ENCODE measurements around the gene TUBGCP2. TPM values are rescaled to one million over a fixed set of nuclear protein-coding genes. Genes with fewer than 3 reads are reported as not detected.

TUBGCP2 gene
- polyA plus RNA-seq, 3 donors: 25.9 to 78.6 (median 39.3) TPM

GRCh38 chr10:133281084-133281483 lies 27.6 kb downstream of the TUBGCP2 start:
- Histone ChIP-seq H4K20me1 (ENCODE audit: insufficient read depth, low read length) (peaks cover 13% of the 10 kb centered on the region), H3K9ac (ENCODE audit: insufficient read depth, low read length, poor library complexity, severe bottlenecking) (no peak overlapping the region), H3K4me1 (ENCODE audit: control insufficient read depth in 1 of 2, insufficient read depth in 2 of 2, low read length in 2 of 2) (peaks cover 50 to 56% of the 10 kb centered on the region in 2 donors), H2AFZ (ENCODE audit: insufficient read depth, low read depth, low read length, poor library complexity, severe bottlenecking) (no peak overlapping the region), H3K9me3 (replicated peaks in 1 of 2; ENCODE audit: control insufficient read depth in 1 of 2, insufficient read depth in 1 of 2, low read length in 2 of 2) (no peaks in the 10 kb centered on the region), H3K27ac (ENCODE audit: low read depth in 1 of 2, low read length in 2 of 2) (peak overlapping the region in 1 of 2 donors; percentile 99), H3K36me3 (replicated peaks in 1 of 2; ENCODE audit: control insufficient read depth in 1 of 2, insufficient read depth in 2 of 2, low read length in 2 of 2) (peaks cover 50 to 56% of the 10 kb centered on the region in 2 donors), H3K27me3 (ENCODE audit: control insufficient read depth in 2 of 2, insufficient read depth in 2 of 2, low read length in 2 of 2) (no peaks in the 10 kb centered on the region), H3K4me2 (replicated peaks; ENCODE audit: extremely low read depth, low read length, poor library complexity, severe bottlenecking) (no peak overlapping the region), H3K79me2 (ENCODE audit: insufficient read depth, low read length) (peaks cover 11% of the 10 kb centered on the region), H3K4me3 (replicated peaks in 1 of 3; ENCODE audit: low read depth in 2 of 3, low read length in 3 of 3) (no peak overlapping the region)
- TF ChIP-seq CTCF (IDR thresholded peaks at IDR 0.05): no peak
- Mint-ChIP-seq H3K9me3 (no peaks in the 10 kb centered on the region), H3K4me3 (no peak overlapping the region), H3K27me3 (ENCODE audit: low read depth in 3 of 3) (peaks cover 0 to 4% (median 1%) of the 10 kb centered on the region in 3 donors), H3K27ac (peak overlapping the region in 3 of 7 donors; percentile 40 to 100 (median 41)), H3K36me3 (peaks cover 53 to 63% of the 10 kb centered on the region in 2 donors), H3K4me1 (peaks cover 42% of the 10 kb centered on the region)
- 95% methylated on average over 8 of the region's 15 CpGs for WGBS (ENCODE audit: insufficient coverage)
- no peak for DNase-seq
- intact Hi-C loops (cut with micrococcal nuclease): no loop called here

- no peak for DNase-seq
- peaks cover 0 to 8% (median 2%) of the 10 kb centered on the region in 3 donors for H3K27me3 Mint-ChIP-seq (ENCODE audit: low read depth in 3 of 3)
- H2AFZ ChIP-seq (ENCODE audit: insufficient read depth, low read depth, low read length, poor library complexity, severe bottlenecking): no peak overlapping the region
- no peak for TF ChIP-seq CTCF (IDR thresholded peaks at IDR 0.05)
- H3K4me3 ChIP-seq (replicated peaks in 1 of 3; ENCODE audit: low read depth in 2 of 3, low read length in 3 of 3): peak overlapping the region in 1 of 3 experiments; percentile 94
- peaks cover 16% of the 10 kb centered on the region for H3K79me2 ChIP-seq (ENCODE audit: insufficient read depth, low read length)
- peak overlapping the region; percentile 99 to 100 (median 100) for H3K27ac Mint-ChIP-seq
- peak overlapping the region in 1 of 2 donors; percentile 39 for H3K4me3 Mint-ChIP-seq
- peaks cover 52 to 57% of the 10 kb centered on the region in 2 donors for H3K36me3 Mint-ChIP-seq
- WGBS (ENCODE audit: insufficient coverage): 91% methylated on average over 10 of the region's 10 CpGs
- H3K9me3 ChIP-seq (replicated peaks in 1 of 2; ENCODE audit: control insufficient read depth in 1 of 2, insufficient read depth in 1 of 2, low read length in 2 of 2): no peaks in the 10 kb centered on the region
- intact Hi-C loops (cut with micrococcal nuclease): no loop called here
- peaks cover 11% of the 10 kb centered on the region for H4K20me1 ChIP-seq (ENCODE audit: insufficient read depth, low read length)
- peak overlapping the region; percentile 97 for H3K9ac ChIP-seq (ENCODE audit: insufficient read depth, low read length, poor library complexity, severe bottlenecking)
- peaks cover 0 to 2% (median 0%) of the 10 kb centered on the region in 7 donors for H3K9me3 Mint-ChIP-seq
- H3K27me3 ChIP-seq (ENCODE audit: control insufficient read depth in 2 of 2, insufficient read depth in 2 of 2, low read length in 2 of 2): no peaks in the 10 kb centered on the region
- peak overlapping the region; percentile 96 to 99 for H3K27ac ChIP-seq (ENCODE audit: low read depth in 1 of 2, low read length in 2 of 2)
- peaks cover 56 to 61% of the 10 kb centered on the region in 2 donors for H3K4me1 ChIP-seq (ENCODE audit: control insufficient read depth in 1 of 2, insufficient read depth in 2 of 2, low read length in 2 of 2)
- H3K4me2 ChIP-seq (replicated peaks; ENCODE audit: extremely low read depth, low read length, poor library complexity, severe bottlenecking): peak overlapping the region; percentile 99
- H3K4me1 Mint-ChIP-seq: peaks cover 48% of the 10 kb centered on the region
- peaks cover 44 to 51% of the 10 kb centered on the region in 2 donors for H3K36me3 ChIP-seq (replicated peaks in 1 of 2; ENCODE audit: control insufficient read depth in 1 of 2, insufficient read depth in 2 of 2, low read length in 2 of 2)
Observed at GRCh38 chr10:133280391-133281059, 28.1 kb downstream of the TUBGCP2 start.

All from CD14-positive monocyte (primary cell).